Activated CD8-positive, alpha-beta T cell treated with anti-CD3 and anti-CD28 coated beads, Interleukin-2, amount 10 ng/mL, durations not matched to agents 7 days and 5 days (primary cell): ENCODE results near the gene DCAF7. TPM values are rescaled to one million over a fixed set of nuclear protein-coding genes. Genes with fewer than 3 reads are reported as not detected.
A peak's percentile ranks its signal among the peaks of the same experiment; 100 is the strongest.

Experiments
- ATAC-seq: fragments of 150-1000 bp; cut with Tn5 transposase; one replicate; pipeline ENCODE4 v1.10.0; 2021; ENCODE audit warnings: moderate library complexity
- CTCF ChIA-PET: fragments of 350-600 bp; sonication (Branson Sonifier 250); formaldehyde crosslinking; loops from one replicate; lab custom pipeline; 2021; ENCODE audit warnings: antibody characterized with exemption; lab: Charles Lee
- POLR2A ChIA-PET: fragments of 350-600 bp; sonication (Branson Sonifier 250); formaldehyde crosslinking; loops from one replicate; lab custom pipeline; 2021; ENCODE audit warnings: antibody characterized with exemption; lab: Charles Lee
- DNase-seq: peaks from one replicate; pipeline ENCODE4 v3.0.0-alpha.2; 2020
- H3K27ac Mint-ChIP-seq: one replicate; pipeline ENCODE4 v1.8.0; 2021; ENCODE audit warnings: mild to moderate bottlenecking, mixed read lengths
- H3K27me3 Mint-ChIP-seq: one replicate; pipeline ENCODE4 v1.8.0; 2021; ENCODE audit warnings: low read depth, mixed read lengths
- H3K36me3 Mint-ChIP-seq: one replicate; pipeline ENCODE4 v1.8.0; 2021; ENCODE audit warnings: low read depth, mixed read lengths
- H3K4me1 Mint-ChIP-seq: one replicate; pipeline ENCODE4 v1.8.0; 2021; ENCODE audit warnings: low read depth, mixed read lengths
- H3K4me3 Mint-ChIP-seq: one replicate; pipeline ENCODE4 v1.8.0; 2021; ENCODE audit warnings: mild to moderate bottlenecking, mixed read lengths
- H3K9me3 Mint-ChIP-seq: one replicate; pipeline ENCODE4 v1.8.0; 2022; ENCODE audit warnings: mixed read lengths; ENCODE audit not compliant: insufficient read depth
- total RNA-seq, 2 experiments: library from RNA; stranded (reverse); gene quantifications; one replicate each; pipeline ENCODE4 v1.2.3, GENCODE V29; 2021

The DCAF7 gene
- total RNA-seq, 2 experiments from 2014 or later: 127 TPM

DNA sequence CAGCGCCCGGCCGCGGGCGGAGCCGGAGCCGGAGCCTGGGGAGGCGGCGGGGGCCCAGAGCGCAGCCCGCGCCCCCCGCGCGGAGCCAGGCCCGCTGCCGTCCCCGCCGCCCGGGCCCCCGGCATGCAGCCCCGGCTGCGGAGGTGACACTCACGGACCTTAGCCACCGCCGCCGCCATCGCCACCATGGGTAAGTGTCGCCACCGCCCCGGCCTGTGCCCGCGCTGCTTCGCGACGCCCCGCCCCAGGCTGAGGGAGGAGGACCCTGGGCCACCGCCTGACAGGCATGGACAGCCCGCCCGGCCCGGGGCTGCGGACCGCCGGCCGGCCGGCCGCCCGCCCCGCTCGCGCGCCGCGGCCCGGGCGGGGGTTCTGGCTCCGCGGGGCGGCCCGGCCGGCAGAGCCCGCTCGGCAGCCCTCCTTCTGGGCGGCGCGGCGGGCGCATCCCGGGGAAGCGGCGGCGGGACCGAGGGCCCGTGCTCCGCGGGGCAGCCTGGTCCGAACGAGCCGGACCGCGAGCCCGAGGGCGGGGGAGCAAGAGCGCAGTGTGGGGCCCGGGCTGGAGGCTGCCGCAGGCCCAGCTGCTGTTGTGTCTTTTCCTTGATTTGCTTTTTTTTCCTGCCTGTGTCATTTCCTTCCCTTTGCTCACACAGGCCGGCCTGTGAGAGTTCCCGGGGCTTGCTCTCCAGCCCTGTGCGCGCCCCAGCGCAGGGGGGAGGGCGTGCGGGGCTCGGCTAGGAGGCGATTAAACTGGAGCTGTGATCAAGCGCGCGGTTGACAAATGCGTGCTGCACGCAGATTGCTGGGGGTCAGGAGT is 72.5 kb downstream of the DCAF7 start:
- Mint-ChIP-seq H3K27me3 (peaks cover 7% of the 10 kb centered on the region), H3K36me3 (no peaks in the 10 kb centered on the region), H3K9me3 (no peaks in the 10 kb centered on the region), H3K27ac (peak overlapping the region; percentile 89), H3K4me3 (peak overlapping the region; percentile 96), H3K4me1 (peaks cover 32% of the 10 kb centered on the region)
- DNase-seq (peak; percentile 64), ATAC-seq (peak; percentile 36)
- ChIA-PET CTCF (interaction anchor here (0.5 to 4.8 kb wide), 15 partner anchors 10 to 918 kb away, joined by 3 to 48 read pairs (median 3); no protein-coding TSS in a partner anchor), POLR2A (interaction anchor here (0.6 to 3.0 kb wide), 10 partner anchors 11 to 625 kb away, joined by 3 to 23 read pairs (median 4); partner anchors contain the start of gene TACO1)

DNA sequence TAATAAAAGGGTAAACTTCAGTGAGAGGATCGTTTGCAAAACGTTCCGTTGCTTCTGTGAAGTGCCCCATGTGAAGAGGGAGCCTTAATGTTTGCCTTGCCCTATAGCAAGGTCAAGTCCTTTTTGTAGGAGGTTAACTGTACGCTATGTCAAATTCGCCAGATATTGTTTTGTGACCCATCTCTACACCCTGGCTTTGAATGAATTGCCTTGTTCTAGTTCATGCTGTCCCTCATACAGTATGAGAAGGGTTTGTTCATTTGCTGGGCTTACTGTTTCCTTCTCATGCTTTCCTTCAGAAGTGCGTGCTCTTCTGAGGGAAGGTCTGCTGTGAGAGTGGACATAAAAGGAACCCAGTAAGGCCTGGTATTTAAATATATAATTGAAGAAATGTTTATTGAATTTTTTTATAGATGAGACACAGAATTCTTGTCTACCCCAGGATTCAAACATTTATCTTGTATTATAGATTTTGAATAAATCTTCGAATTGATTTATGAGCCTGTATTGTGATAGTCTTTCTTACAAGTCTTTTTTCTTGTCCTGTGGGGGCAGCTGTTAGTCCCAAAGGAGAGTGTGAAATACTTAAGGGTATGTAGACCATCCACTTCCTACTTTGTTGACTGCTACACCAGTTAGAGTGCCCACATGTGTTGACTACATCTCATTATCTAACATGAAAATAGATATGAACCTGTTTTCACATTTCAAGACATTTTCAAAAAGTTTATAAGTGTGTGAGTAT is 73.7 kb downstream of the DCAF7 start:
- ChIA-PET POLR2A (interaction anchor here (0.6 to 3.0 kb wide), 5 partner anchors 12 to 627 kb away, joined by 3 to 23 read pairs (median 5); no protein-coding TSS in a partner anchor), CTCF (interaction anchor here (0.8 to 4.8 kb wide), 8 partner anchors 12 to 218 kb away, joined by 3 to 48 read pairs (median 4); no protein-coding TSS in a partner anchor)
- ATAC-seq (no peak), DNase-seq (no peak)
- Mint-ChIP-seq H3K4me3 (peak overlapping the region; percentile 96), H3K9me3 (no peaks in the 10 kb centered on the region), H3K27ac (no peak overlapping the region), H3K27me3 (peaks cover 2% of the 10 kb centered on the region), H3K36me3 (no peaks in the 10 kb centered on the region), H3K4me1 (peaks cover 32% of the 10 kb centered on the region)

GRCh38 chr17:63624531-63624880 is 74.2 kb downstream of the DCAF7 start:
- Mint-ChIP-seq H3K4me3 (peak overlapping the region; percentile 39), H3K9me3 (no peaks in the 10 kb centered on the region), H3K36me3 (no peaks in the 10 kb centered on the region), H3K4me1 (peaks cover 32% of the 10 kb centered on the region), H3K27me3 (peaks cover 2% of the 10 kb centered on the region), H3K27ac (no peak overlapping the region)
- DNase-seq: no peak
- ATAC-seq: no peak
- ChIA-PET POLR2A (interaction anchor here (0.7 to 1.0 kb wide), 2 partner anchors 73 to 169 kb away, joined by 3 to 5 read pairs; no protein-coding TSS in a partner anchor), CTCF (interaction anchor here (1.1 to 4.8 kb wide), 4 partner anchors 12 to 199 kb away, joined by 3 to 48 read pairs (median 4); no protein-coding TSS in a partner anchor)

- CTCF ChIA-PET: interaction anchor here (0.9 to 1.8 kb wide), 3 partner anchors 11 to 201 kb away, joined by 4 to 7 read pairs (median 5); no protein-coding TSS in a partner anchor
- ATAC-seq: no peak
- peaks cover 27% of the 10 kb centered on the region for H3K4me1 Mint-ChIP-seq
- no peak for DNase-seq
- POLR2A ChIA-PET: no interaction called here
- no peaks in the 10 kb centered on the region for H3K36me3 Mint-ChIP-seq
- H3K27me3 Mint-ChIP-seq: no peaks in the 10 kb centered on the region
- H3K4me3 Mint-ChIP-seq: no peak overlapping the region
- no peak overlapping the region for H3K27ac Mint-ChIP-seq
- no peaks in the 10 kb centered on the region for H3K9me3 Mint-ChIP-seq
These were observed 76.4 kb downstream of the DCAF7 start for GRCh38 chr17:63626551-63627180.

- Mint-ChIP-seq H3K4me1 (peaks cover 23% of the 10 kb centered on the region), H3K36me3 (peaks cover 13% of the 10 kb centered on the region), H3K27ac (no peak overlapping the region), H3K27me3 (no peaks in the 10 kb centered on the region), H3K9me3 (no peaks in the 10 kb centered on the region), H3K4me3 (no peak overlapping the region)
- ChIA-PET CTCF (interaction anchor here (0.9 to 1.3 kb wide), 2 partner anchors 144 to 204 kb away, joined by 3 read pairs; partner anchors contain the start of gene CCDC47), POLR2A (interaction anchor here (0.6 kb wide), 1 partner anchor 15 kb away, joined by 3 read pairs; no protein-coding TSS in a partner anchor)
- ATAC-seq (no peak), DNase-seq (no peak)
These were observed 79.3 kb downstream of the DCAF7 start for GRCh38 chr17:63629627-63630026.

- ChIA-PET POLR2A (no interaction called here), CTCF (no interaction called here)
- H3K36me3 Mint-ChIP-seq: peaks cover 18% of the 10 kb centered on the region
- no peaks in the 10 kb centered on the region for H3K27me3 Mint-ChIP-seq
- H3K4me3 Mint-ChIP-seq: no peak overlapping the region
- ATAC-seq (no peak), DNase-seq (no peak)
- H3K27ac Mint-ChIP-seq: no peak overlapping the region
- no peaks in the 10 kb centered on the region for H3K9me3 Mint-ChIP-seq
- peaks cover 19% of the 10 kb centered on the region for H3K4me1 Mint-ChIP-seq
These were observed 80.8 kb downstream of the DCAF7 start for GRCh38 chr17:63631062-63631461.

DNA sequence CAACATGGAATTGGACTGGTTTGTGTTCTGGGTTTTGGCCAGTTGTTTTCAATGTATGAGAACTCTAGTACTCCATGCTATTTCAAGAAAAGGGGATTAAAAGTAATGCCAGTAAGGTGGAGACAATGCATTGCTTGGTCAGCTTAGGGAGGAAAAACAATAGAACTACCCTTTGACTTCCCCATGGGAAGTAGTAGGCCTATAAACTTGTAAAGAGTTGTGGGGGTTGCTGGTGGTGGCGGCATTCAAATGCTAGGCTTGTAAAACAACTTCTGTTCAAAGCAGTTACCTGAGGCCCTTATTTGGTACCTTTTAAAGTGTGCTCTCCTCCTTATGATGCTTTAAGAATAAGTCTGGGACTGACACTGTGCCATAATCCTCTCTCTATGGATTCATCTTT is 81.3 kb downstream of the DCAF7 start:
- ATAC-seq (no peak), DNase-seq (no peak)
- H3K27ac Mint-ChIP-seq: no peak overlapping the region
- no peaks in the 10 kb centered on the region for H3K27me3 Mint-ChIP-seq
- POLR2A ChIA-PET: no interaction called here
- H3K4me3 Mint-ChIP-seq: no peak overlapping the region
- H3K9me3 Mint-ChIP-seq: no peaks in the 10 kb centered on the region
- H3K4me1 Mint-ChIP-seq: peaks cover 17% of the 10 kb centered on the region
- CTCF ChIA-PET: no interaction called here
- peaks cover 24% of the 10 kb centered on the region for H3K36me3 Mint-ChIP-seq

- Mint-ChIP-seq H3K4me3 (no peak overlapping the region), H3K27me3 (no peaks in the 10 kb centered on the region), H3K27ac (peak overlapping the region; percentile 19), H3K36me3 (peaks cover 27% of the 10 kb centered on the region), H3K4me1 (peaks cover 13% of the 10 kb centered on the region), H3K9me3 (no peaks in the 10 kb centered on the region)
- CTCF ChIA-PET: interaction anchor here (0.6 to 1.4 kb wide), 4 partner anchors 21 to 208 kb away, joined by 3 to 6 read pairs (median 3); no protein-coding TSS in a partner anchor
- ATAC-seq: no peak
- DNase-seq: no peak
- POLR2A ChIA-PET: interaction anchor here (0.6 kb wide), 1 partner anchor 103 kb away, joined by 3 read pairs; no protein-coding TSS in a partner anchor
These were observed 83.5 kb downstream of the DCAF7 start for GRCh38 chr17:63633742-63634141.

DNA sequence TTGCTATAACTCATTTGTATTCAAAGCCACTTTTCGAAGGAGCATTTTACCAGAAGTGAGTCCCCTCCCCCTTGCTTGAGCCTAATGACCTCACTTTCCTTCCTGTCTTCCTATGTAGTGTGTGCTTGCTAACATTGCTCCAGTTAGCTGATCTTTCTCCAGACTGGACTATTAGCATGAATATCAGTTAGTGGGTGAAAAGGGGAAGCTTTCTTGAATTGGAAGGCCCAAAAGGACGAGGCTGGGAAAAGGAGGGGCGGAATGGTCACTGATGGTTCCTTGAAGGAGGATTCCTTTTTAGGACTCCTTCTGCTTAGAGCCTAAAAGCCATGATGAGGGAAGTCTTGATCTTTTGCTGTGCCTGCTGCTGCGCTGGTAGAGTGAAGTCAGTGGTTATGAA is 83.9 kb downstream of the DCAF7 start:
- no peak for ATAC-seq
- H3K27me3 Mint-ChIP-seq: no peaks in the 10 kb centered on the region

GRCh38 chr17:63634816-63635215 is 84.5 kb downstream of the DCAF7 start:
- no peak for ATAC-seq
- CTCF ChIA-PET: interaction anchor here (0.8 to 1.4 kb wide), 3 partner anchors 9 to 228 kb away, joined by 3 to 4 read pairs (median 3); no protein-coding TSS in a partner anchor

More for the DNA sequence above, 83.9 kb downstream of the DCAF7 start:
- no peak for DNase-seq
- Mint-ChIP-seq H3K4me3 (no peak overlapping the region), H3K4me1 (peaks cover 17% of the 10 kb centered on the region), H3K9me3 (no peaks in the 10 kb centered on the region), H3K27ac (peak overlapping the region; percentile 19), H3K36me3 (peaks cover 27% of the 10 kb centered on the region)
- CTCF ChIA-PET: interaction anchor here (0.7 to 1.4 kb wide), 3 partner anchors 21 to 208 kb away, joined by 3 to 6 read pairs (median 3); no protein-coding TSS in a partner anchor
- POLR2A ChIA-PET: interaction anchor here (0.6 kb wide), 1 partner anchor 102 kb away, joined by 3 read pairs; no protein-coding TSS in a partner anchor

More at GRCh38 chr17:63634816-63635215, 84.5 kb downstream of the DCAF7 start:
- no peak overlapping the region for H3K4me3 Mint-ChIP-seq
- H3K9me3 Mint-ChIP-seq: no peaks in the 10 kb centered on the region
- DNase-seq: no peak
- POLR2A ChIA-PET: interaction anchor here (1.4 kb wide), 1 partner anchor 13 kb away, joined by 3 read pairs; the partner anchor contains the start of gene MAP3K3
- H3K27me3 Mint-ChIP-seq: no peaks in the 10 kb centered on the region
- peaks cover 18% of the 10 kb centered on the region for H3K4me1 Mint-ChIP-seq
- peaks cover 27% of the 10 kb centered on the region for H3K36me3 Mint-ChIP-seq
- H3K27ac Mint-ChIP-seq: no peak overlapping the region
